ENCODE measurements around the gene BTBD19. TPM values are rescaled to one million over a fixed set of nuclear protein-coding genes. Genes with fewer than 3 reads are reported as not detected.

The BTBD19 gene
- total RNA-seq, result 3.4 and 13.3 TPM in 2 replicates

GRCh38 chr1:44808063-44808937 lies at the start of gene BTBD19:
Gene BTBD19 (plus strand): TSS chr1:44808523. CDS start chr1:44808821, 298 bp downstream.

GRCh38 chr1:44775078-44775929 lies 33.0 kb upstream of the BTBD19 start, which contains the start of gene RPS8:
Gene RPS8 (plus strand): TSS chr1:44775540. CDS start chr1:44775597, 57 bp downstream.

GRCh38 chr1:44788120-44788860 lies 20.0 kb upstream of the BTBD19 start, which contains the start of gene BEST4:
Gene BEST4 (minus strand): TSS chr1:44788170. CDS start chr1:44787705, 465 bp downstream.

GRCh38 chr1:44799770-44800584 lies 8.3 kb upstream of the BTBD19 start, which contains the start of gene PLK3:
Gene PLK3 (plus strand): TSS chr1:44800377. CDS start chr1:44800464, 87 bp downstream.

GRCh38 chr1:44806704-44807363 lies 1.5 kb upstream of the BTBD19 start, which contains the start of gene DYNLT4:
Gene DYNLT4 (minus strand): TSS chr1:44807351. CDS start chr1:44806668, 683 bp downstream.

GRCh38 chr1:44842862-44843655 lies 34.7 kb downstream of the BTBD19 start, which contains the start of gene PTCH2:
Gene PTCH2 (minus strand): TSS chr1:44843253. CDS start chr1:44842932, 321 bp downstream.

Other genes starting within 250 kb of the BTBD19 start
- 9.0 and 15.2 TPM in 2 replicates for gene TMEM53, start 134.0 kb upstream of the BTBD19 start, total RNA-seq
- gene ARMH1, start 133.8 kb upstream of the BTBD19 start, total RNA-seq, result 1.4 TPM in 1 of 2 replicates, not detected in the other
- gene RNU5D-1, start 77.4 kb upstream of the BTBD19 start, total RNA-seq, result not detected in 2 replicates
- 3.9 and 84.2 TPM in 2 replicates for gene KIF2C, start 68.7 kb upstream of the BTBD19 start, total RNA-seq
- 1,486 and 1,507 TPM in 2 replicates for gene RPS8, start 33.0 kb upstream of the BTBD19 start, total RNA-seq
- gene BEST4, start 20.4 kb upstream of the BTBD19 start, total RNA-seq, result under 0.01 and 0.38 TPM in 2 replicates
- gene PLK3, start 8.1 kb upstream of the BTBD19 start, total RNA-seq, result 19.6 and 21.9 TPM in 2 replicates
- 0.76 TPM in 1 of 2 replicates, not detected in the other for gene DYNLT4, start 1.2 kb upstream of the BTBD19 start, total RNA-seq
- gene PTCH2, start 34.7 kb downstream of the BTBD19 start, total RNA-seq, result under 0.01 TPM in 2 replicates
- gene EIF2B3, start 178.1 kb downstream of the BTBD19 start, total RNA-seq, result 10.5 and 26.4 TPM in 2 replicates
- 34.4 and 37.3 TPM in 2 replicates for gene HECTD3, start 202.8 kb downstream of the BTBD19 start, total RNA-seq
- 119 and 134 TPM in 2 replicates for gene UROD, start 203.7 kb downstream of the BTBD19 start, total RNA-seq

All from mesangial cell (primary cell).